ENCODE results near the gene MIB1. TPM values are rescaled to one million over a fixed set of nuclear protein-coding genes. Genes with fewer than 3 reads are reported as not detected.

Gene MIB1
- total and polyA plus RNA-seq, 2 experiments from 2014 or later: 10.8 to 56.7 TPM

DNA sequence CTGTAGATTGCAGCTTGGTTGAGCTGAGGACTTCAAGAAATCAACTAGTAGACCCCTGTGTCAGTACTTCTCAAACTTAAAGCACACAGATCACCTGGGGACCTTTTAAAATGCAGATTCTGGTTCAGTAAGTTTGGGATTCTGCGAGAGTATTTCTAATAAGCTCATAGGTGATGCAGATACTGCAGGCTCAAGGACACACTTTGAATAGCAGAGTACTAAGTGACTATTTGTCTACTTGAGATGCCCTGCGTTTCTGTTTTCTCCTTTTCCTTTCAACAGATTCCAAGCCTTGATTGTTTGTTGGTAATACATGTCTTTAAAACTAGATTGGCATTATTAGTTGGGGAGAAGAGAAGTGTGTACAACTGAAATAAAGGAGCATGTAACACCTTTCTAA lies 6.7 kb downstream of the MIB1 start (continued):
- TF ChIP-seq, protein P1, sequence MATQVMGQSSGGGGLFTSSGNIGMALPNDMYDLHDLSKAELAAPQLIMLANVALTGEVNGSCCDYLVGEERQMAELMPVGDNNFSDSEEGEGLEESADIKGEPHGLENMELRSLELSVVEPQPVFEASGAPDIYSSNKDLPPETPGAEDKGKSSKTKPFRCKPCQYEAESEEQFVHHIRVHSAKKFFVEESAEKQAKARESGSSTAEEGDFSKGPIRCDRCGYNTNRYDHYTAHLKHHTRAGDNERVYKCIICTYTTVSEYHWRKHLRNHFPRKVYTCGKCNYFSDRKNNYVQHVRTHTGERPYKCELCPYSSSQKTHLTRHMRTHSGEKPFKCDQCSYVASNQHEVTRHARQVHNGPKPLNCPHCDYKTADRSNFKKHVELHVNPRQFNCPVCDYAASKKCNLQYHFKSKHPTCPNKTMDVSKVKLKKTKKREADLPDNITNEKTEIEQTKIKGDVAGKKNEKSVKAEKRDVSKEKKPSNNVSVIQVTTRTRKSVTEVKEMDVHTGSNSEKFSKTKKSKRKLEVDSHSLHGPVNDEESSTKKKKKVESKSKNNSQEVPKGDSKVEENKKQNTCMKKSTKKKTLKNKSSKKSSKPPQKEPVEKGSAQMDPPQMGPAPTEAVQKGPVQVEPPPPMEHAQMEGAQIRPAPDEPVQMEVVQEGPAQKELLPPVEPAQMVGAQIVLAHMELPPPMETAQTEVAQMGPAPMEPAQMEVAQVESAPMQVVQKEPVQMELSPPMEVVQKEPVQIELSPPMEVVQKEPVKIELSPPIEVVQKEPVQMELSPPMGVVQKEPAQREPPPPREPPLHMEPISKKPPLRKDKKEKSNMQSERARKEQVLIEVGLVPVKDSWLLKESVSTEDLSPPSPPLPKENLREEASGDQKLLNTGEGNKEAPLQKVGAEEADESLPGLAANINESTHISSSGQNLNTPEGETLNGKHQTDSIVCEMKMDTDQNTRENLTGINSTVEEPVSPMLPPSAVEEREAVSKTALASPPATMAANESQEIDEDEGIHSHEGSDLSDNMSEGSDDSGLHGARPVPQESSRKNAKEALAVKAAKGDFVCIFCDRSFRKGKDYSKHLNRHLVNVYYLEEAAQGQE (IDR thresholded peaks at IDR 0.05; ENCODE audit: unreplicated experiment): no peak
- TF ChIP-seq CREB1 (CRISPR knock-in tag; IDR thresholded peaks at IDR 0.05; ENCODE audit: low read depth) (no peak), NANOG (IDR thresholded peaks at IDR 0.05; ENCODE audit: borderline replicate concordance) (no peak), EZH2phosphoT487 (IDR thresholded peaks at IDR 0.05; ENCODE audit: unreplicated experiment) (no peak), ZNF331 (CRISPR knock-in tag; IDR thresholded peaks at IDR 0.05; ENCODE audit: low read depth) (no peak)
- TF ChIP-seq, protein P2, sequence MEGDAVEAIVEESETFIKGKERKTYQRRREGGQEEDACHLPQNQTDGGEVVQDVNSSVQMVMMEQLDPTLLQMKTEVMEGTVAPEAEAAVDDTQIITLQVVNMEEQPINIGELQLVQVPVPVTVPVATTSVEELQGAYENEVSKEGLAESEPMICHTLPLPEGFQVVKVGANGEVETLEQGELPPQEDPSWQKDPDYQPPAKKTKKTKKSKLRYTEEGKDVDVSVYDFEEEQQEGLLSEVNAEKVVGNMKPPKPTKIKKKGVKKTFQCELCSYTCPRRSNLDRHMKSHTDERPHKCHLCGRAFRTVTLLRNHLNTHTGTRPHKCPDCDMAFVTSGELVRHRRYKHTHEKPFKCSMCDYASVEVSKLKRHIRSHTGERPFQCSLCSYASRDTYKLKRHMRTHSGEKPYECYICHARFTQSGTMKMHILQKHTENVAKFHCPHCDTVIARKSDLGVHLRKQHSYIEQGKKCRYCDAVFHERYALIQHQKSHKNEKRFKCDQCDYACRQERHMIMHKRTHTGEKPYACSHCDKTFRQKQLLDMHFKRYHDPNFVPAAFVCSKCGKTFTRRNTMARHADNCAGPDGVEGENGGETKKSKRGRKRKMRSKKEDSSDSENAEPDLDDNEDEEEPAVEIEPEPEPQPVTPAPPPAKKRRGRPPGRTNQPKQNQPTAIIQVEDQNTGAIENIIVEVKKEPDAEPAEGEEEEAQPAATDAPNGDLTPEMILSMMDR (conservative IDR thresholded peaks at IDR 0.05; ENCODE audit: low read depth in 2 of 2): no peak

DNA sequence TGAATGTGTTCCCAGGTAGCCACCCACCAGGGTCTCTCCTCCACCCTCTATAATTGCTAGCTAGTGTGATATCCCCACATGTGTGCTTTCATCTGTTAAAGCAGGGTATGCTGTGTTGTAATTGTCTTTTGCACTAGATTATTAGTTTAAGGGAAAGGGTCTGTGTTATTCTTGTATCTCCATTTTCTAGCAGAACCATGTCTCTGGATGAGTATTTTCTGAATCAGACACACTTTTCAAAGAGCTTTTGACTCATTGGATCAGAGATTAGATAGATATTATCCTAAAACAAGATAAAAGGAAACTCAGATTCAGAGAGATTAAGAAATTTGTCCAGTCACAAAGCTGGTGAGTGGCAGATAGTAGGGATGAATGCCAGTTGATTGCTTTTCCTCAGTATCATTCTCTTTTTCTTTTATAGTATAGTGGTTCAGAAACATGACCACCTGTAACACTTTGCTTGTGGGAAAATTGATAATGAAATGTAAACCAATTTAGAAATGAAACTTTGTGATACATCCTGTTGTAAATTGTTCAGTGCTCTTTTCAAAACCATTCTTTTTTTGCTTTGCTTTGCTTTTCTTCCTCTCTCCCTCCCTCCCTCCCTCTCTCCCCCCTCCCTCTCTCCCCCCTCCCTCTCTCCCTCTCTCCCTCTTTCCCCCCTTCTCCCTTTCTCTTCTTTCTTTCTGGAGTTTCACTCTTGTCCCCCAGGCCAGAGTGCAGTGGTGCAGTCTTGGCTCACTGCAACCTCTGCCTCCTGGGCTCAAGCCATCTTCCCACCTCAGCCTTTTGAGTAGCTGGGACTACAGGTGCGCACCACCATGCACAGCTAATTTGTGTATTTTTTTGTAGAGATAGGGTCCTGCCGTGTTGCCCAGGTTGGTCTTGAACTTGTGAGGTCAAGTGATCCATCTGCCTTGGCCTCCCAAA lies 7.4 kb downstream of the MIB1 start:
- no peak overlapping the region for H3K4me3 ChIP-seq
- no peaks in the 10 kb centered on the region; the same call in 1 of the 3 replicates for H3K36me3 Mint-ChIP-seq (ENCODE audit: low read depth)
- no peaks in the 10 kb centered on the region for H3K9me2 ChIP-seq (ENCODE audit: insufficient read depth)
- no peaks in the 10 kb centered on the region for H3F3A ChIP-seq (replicated peaks; ENCODE audit: low read depth)
- H4K20me1 ChIP-seq (replicated peaks; ENCODE audit: insufficient read depth): peaks cover 54% of the 10 kb centered on the region; the same call in 1 of the 2 replicates
- no peaks in the 10 kb centered on the region for H3K9me3 Mint-ChIP-seq
- peaks cover 42% of the 10 kb centered on the region for H3K4me1 Mint-ChIP-seq
- DNase-seq (ENCODE audit: low spot score): no peak
- H3K27me3 Mint-ChIP-seq (ENCODE audit: insufficient read depth, low read depth, poor library complexity): peaks cover 3% of the 10 kb centered on the region
- 0 out of 2 replicates have a peak overlapping the region, but pooled peaks have one; percentile 21 for H3K4me2 ChIP-seq
- H3K27ac Mint-ChIP-seq: peak overlapping the region; percentile 51; the same call in 1 of the 2 replicates
- no peak for ATAC-seq
- H3K4me1 ChIP-seq (ENCODE audit: insufficient read depth): peaks cover 28% of the 10 kb centered on the region
- no peak overlapping the region for H2AFZ ChIP-seq
- H3K36me3 ChIP-seq (ENCODE audit: insufficient read depth): no peaks in the 10 kb centered on the region
- H3K27ac ChIP-seq (ENCODE audit: low read depth): peak overlapping the region; percentile 12; the same call in 1 of the 2 replicates
- peaks cover 98% of the 10 kb centered on the region for H3K79me2 ChIP-seq (replicated peaks; ENCODE audit: insufficient read depth)
- H3K27me3 ChIP-seq (ENCODE audit: insufficient read depth): no peaks in the 10 kb centered on the region
- no peak overlapping the region for H3K4me3 Mint-ChIP-seq
- TF ChIP-seq CREB1 (CRISPR knock-in tag; IDR thresholded peaks at IDR 0.05; ENCODE audit: low read depth) (no peak), ZNF331 (CRISPR knock-in tag; IDR thresholded peaks at IDR 0.05; ENCODE audit: low read depth) (no peak), NANOG (IDR thresholded peaks at IDR 0.05; ENCODE audit: borderline replicate concordance) (no peak), STAT1 (IDR thresholded peaks at IDR 0.05; ENCODE audit: unreplicated experiment) (no peak), POLR2AphosphoS5 (IDR thresholded peaks at IDR 0.05; ENCODE audit: low read depth) (no peak), EZH2phosphoT487 (IDR thresholded peaks at IDR 0.05; ENCODE audit: unreplicated experiment) (no peak)
- TF ChIP-seq, protein P2 (conservative IDR thresholded peaks at IDR 0.05; ENCODE audit: low read depth in 2 of 2): no peak

Measured in GM23338 (cell line).